ENCODE results near the gene SDSL. TPM values are rescaled to one million over a fixed set of nuclear protein-coding genes. Genes with fewer than 3 reads are reported as not detected.

Gene SDSL
- total and polyA plus RNA-seq, 4 donors, result 3.0 to 25.8 (median 13.0) TPM

DNA sequence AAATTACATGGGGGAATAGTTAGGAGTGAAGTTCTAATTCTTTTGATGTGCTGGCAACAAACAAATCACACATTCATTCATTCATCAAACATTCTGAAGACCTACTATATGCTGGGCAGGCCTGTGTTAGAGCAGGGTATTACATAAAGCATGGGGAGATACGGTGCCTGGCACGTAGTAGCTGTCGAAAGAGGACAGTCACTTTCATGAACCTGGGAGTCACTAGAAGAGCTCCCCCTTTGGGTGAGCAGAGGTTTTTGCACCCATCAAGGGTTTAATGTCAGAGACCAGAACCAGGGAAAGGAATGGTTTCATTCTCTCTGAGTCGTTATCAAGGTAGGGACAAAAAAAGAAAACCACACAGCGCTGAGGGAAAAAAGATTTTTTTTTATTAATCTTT is 39.5 kb downstream of the SDSL start:
- TF ChIP-seq, protein P1, sequence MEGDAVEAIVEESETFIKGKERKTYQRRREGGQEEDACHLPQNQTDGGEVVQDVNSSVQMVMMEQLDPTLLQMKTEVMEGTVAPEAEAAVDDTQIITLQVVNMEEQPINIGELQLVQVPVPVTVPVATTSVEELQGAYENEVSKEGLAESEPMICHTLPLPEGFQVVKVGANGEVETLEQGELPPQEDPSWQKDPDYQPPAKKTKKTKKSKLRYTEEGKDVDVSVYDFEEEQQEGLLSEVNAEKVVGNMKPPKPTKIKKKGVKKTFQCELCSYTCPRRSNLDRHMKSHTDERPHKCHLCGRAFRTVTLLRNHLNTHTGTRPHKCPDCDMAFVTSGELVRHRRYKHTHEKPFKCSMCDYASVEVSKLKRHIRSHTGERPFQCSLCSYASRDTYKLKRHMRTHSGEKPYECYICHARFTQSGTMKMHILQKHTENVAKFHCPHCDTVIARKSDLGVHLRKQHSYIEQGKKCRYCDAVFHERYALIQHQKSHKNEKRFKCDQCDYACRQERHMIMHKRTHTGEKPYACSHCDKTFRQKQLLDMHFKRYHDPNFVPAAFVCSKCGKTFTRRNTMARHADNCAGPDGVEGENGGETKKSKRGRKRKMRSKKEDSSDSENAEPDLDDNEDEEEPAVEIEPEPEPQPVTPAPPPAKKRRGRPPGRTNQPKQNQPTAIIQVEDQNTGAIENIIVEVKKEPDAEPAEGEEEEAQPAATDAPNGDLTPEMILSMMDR (IDR thresholded peaks at IDR 0.05; ENCODE audit: control extremely low read depth, extremely low read depth), result no peak
- 13 to 21% methylated on average over 5 of the region's 5 CpGs for WGBS, 2 donors
- DNase-seq (no peak), ATAC-seq (ENCODE audit: insufficient read depth, low FRiP score) (no peak)
- H3K9me3 ChIP-seq (ENCODE audit: control insufficient read depth in 4 of 4, insufficient read depth in 3 of 4, low read length in 3 of 4), result no peaks in the 10 kb centered on the region
- no peak overlapping the region for H3K4me3 ChIP-seq
- no peak overlapping the region for H3K27ac ChIP-seq (ENCODE audit: low read depth in 1 of 2, low read length in 1 of 2)
- H3K36me3 ChIP-seq (ENCODE audit: control insufficient read depth in 4 of 4, insufficient read depth in 4 of 4, low read length in 4 of 4), result no peaks in the 10 kb centered on the region
- peaks cover 0 to 11% (median 0%) of the 10 kb centered on the region in 5 donors for H3K4me1 ChIP-seq (ENCODE audit: control insufficient read depth in 5 of 5, insufficient read depth in 5 of 5, low read length in 5 of 5)
- peaks cover 15 to 80% (median 58%) of the 10 kb centered on the region in 3 donors for H3K27me3 ChIP-seq (ENCODE audit: control insufficient read depth in 3 of 3, insufficient read depth in 3 of 3, low read length in 2 of 3)
- H3K9ac ChIP-seq (ENCODE audit: insufficient read depth in 1 of 2, low read length in 2 of 2), result no peak overlapping the region

DNA sequence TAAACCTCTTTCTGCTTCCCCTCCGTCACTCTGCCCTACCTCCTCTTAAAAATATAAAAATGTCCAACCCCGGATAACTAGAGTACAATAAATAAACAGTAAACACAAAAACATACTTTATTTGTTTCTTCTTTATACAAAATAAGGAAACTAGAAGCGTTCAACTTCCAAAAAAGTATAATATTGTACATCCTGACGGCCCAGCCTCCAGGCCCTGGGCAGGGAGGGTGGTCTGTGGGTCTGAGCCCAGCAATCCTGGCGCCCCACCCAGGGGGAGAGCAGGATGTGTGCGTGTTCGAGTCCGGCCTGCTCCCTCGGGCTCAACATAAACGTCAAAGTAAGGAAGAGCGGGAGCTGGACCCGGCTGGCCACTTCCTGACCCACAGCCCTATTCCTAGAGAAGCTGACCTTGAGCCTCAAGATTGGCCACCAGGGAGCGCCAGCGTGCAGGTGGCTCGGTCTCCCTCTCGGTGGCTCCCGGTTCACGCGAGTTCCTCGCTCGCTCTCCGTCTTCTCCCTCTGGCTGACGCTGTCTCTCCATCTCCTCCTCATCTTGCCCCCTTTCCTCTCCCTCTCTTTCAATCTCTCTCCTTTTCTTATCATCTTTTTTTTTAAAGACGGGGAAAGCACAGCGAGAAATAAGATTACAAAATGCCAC is 40.1 kb downstream of the SDSL start:
- TF ChIP-seq, protein P1 (IDR thresholded peaks at IDR 0.05; ENCODE audit: control extremely low read depth, extremely low read depth), result peak; percentile 65
- Histone ChIP-seq H3K4me3 (no peak overlapping the region), H3K4me1 (ENCODE audit: control insufficient read depth in 5 of 5, insufficient read depth in 5 of 5, low read length in 5 of 5) (peaks cover 0 to 11% (median 0%) of the 10 kb centered on the region in 5 donors), H3K36me3 (ENCODE audit: control insufficient read depth in 4 of 4, insufficient read depth in 4 of 4, low read length in 4 of 4) (no peaks in the 10 kb centered on the region), H3K9me3 (ENCODE audit: control insufficient read depth in 4 of 4, insufficient read depth in 3 of 4, low read length in 3 of 4) (no peaks in the 10 kb centered on the region), H3K9ac (ENCODE audit: insufficient read depth in 1 of 2, low read length in 2 of 2) (no peak overlapping the region), H3K27me3 (ENCODE audit: control insufficient read depth in 3 of 3, insufficient read depth in 3 of 3, low read length in 2 of 3) (peaks cover 12 to 80% (median 64%) of the 10 kb centered on the region in 3 donors), H3K27ac (ENCODE audit: low read depth in 1 of 2, low read length in 1 of 2) (no peak overlapping the region)
- ATAC-seq (ENCODE audit: insufficient read depth, low FRiP score) (peak; percentile 85), DNase-seq (peak; percentile 66 to 78 (median 70))
- 8 to 9% methylated on average over 25 of the region's 25 CpGs for WGBS, 2 donors

DNA sequence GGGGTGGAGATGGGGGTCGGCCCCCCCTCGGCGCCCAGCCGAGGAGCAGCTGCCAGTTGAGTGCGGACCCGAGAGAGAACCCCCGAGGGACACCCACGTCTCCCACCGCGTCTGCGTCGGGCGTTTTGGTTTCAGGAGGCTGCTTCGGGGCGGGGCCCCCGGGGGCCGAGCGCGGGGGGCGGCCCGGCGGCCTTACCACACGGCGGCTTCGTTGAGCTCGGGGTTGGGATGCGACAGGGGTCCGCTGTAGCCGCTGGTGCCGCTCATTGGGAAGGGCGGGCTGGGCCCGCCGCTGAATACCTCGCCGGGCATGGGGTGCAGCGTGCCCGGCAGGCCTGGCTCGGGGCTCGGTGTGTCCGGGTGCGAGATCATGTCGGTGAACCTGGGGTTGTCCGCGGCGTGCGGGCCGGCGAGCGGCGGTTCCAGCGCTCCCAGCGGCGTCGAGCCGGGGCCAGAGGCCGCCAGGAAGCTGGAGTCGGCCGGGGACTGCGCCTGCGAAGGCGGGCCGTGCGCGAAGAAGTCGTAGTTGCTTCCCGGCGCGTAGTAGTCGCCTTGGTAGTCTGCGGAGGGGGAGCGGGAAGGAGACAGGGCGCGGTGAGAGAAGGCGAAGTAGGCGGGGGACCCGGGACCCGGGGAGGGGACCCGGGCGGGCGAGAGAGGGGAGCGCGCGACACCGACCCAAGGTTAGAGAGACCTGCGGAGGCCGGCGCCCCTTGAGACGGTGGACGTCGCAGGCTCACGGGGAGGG is 41.0 kb downstream of the SDSL start:
- TF ChIP-seq, protein P1 (IDR thresholded peaks at IDR 0.05; ENCODE audit: control extremely low read depth, extremely low read depth), result no peak

More for the DNA sequence above, 41.0 kb downstream of the SDSL start:
- H3K4me3 ChIP-seq, result no peak overlapping the region
- peaks cover 12 to 80% (median 65%) of the 10 kb centered on the region in 3 donors for H3K27me3 ChIP-seq (ENCODE audit: control insufficient read depth in 3 of 3, insufficient read depth in 3 of 3, low read length in 2 of 3)
- peaks cover 0 to 13% (median 0%) of the 10 kb centered on the region in 5 donors for H3K4me1 ChIP-seq (ENCODE audit: control insufficient read depth in 5 of 5, insufficient read depth in 5 of 5, low read length in 5 of 5)
- no peak for DNase-seq
- no peaks in the 10 kb centered on the region for H3K36me3 ChIP-seq (ENCODE audit: control insufficient read depth in 4 of 4, insufficient read depth in 4 of 4, low read length in 4 of 4)
- no peak for ATAC-seq (ENCODE audit: insufficient read depth, low FRiP score)
- no peak overlapping the region for H3K27ac ChIP-seq (ENCODE audit: low read depth in 1 of 2, low read length in 1 of 2)
- 1 to 2% methylated on average over 65 to 91 of the region's 91 CpGs for WGBS, 2 donors
- H3K9ac ChIP-seq (ENCODE audit: insufficient read depth in 1 of 2, low read length in 2 of 2), result no peak overlapping the region
- H3K9me3 ChIP-seq (ENCODE audit: control insufficient read depth in 4 of 4, insufficient read depth in 3 of 4, low read length in 3 of 4), result peaks cover 0 to 3% (median 0%) of the 10 kb centered on the region in 4 donors
